NCI-H510A treated with DMSO at 0.1 percent for 48 hours (cell line): ENCODE results near the gene HPSE2.

Experiments used
- DNase-seq: peaks from one replicate; lab custom pipeline; 2025; lab: John Stamatoyannopoulos, UW

Gene HPSE2

GRCh38 chr10:98411166-98411565 lies 824.5 kb downstream of the HPSE2 start:
- no peak for DNase-seq

DNA sequence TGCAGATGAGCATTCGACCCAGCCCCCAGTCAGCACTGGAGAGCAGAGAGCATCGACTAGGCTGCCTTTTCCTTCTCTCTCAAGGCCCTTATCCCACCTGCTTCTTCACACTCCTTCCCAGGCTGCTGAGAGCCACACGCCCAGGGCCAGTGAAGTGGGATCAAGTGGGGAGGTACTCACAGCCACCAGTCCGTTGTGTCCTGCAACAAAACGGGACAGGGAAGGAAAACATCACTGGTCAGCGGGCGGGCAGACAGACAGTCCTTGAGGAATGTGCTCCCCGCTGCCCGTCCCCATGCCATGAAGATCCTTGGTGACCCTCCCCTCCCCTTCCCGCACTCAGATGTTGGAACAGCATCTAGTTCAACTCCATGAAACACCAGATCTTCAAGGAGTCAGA lies 824.9 kb downstream of the HPSE2 start:
- no peak for DNase-seq

GRCh38 chr10:98410135-98410743 lies 825.4 kb downstream of the HPSE2 start:
- DNase-seq = no peak

DNA sequence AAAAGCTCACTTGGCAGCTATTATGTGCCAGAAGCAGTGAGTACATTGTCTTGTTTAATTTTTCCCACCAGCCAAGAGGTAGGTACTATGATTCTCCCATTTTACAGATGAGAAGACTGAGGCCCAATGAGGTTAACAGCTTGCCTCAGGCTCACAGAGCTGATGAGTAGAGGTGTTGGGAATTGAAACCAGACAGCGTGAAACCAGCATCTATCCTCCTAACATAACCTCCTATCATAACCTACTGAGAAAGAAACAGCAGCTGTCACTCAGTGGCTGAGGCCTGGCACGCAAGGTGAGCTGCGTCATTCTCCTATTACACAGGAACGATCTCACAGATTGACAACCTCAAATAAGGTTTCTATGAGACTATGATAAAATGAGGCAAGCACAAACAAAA lies 826.9 kb downstream of the HPSE2 start:
- DNase-seq = no peak

DNA sequence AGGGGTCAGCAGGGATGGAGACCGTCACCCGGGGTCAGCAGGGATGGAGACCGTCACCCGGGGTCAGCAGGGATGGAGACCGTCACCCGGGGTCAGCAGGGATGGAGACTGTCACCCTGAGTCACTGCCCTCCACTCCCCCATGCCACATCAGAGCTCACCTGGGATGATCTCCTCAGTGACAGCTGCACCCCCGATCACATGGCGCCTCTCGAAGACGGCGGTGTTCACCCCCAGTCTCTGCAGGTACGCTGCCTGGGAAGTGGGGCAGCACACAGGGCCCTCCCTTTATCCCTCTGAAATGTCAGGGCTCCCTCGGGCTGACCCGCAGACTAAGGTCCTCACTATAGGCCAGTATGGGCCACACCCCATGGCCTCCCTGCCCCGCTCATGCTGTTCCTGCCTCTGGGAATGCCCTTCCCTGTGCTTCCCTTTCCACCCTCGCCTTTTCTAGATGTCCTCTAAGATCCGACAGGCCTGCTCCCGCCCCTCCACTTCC lies 827.9 kb downstream of the HPSE2 start:
- DNase-seq = no peak
